ENCODE results near the gene MACROD2. TPM values are rescaled to one million over a fixed set of nuclear protein-coding genes. Genes with fewer than 3 reads are reported as not detected.

The MACROD2 gene
- total RNA-seq, 2 experiments from 2014 or later = not detected

- no peaks in the 10 kb centered on the region for H3K27me3 Mint-ChIP-seq
- no peaks in the 10 kb centered on the region for H3K36me3 Mint-ChIP-seq
- DNase-seq = no peak
- no peaks in the 10 kb centered on the region for H3K4me1 Mint-ChIP-seq (ENCODE audit: low read depth)
- ChIA-PET CTCF (no interaction called here), POLR2A (no interaction called here)
- intact Hi-C loops (cut with micrococcal nuclease) = no loop called here
- no peak overlapping the region for H3K27ac Mint-ChIP-seq
- H3K9me3 Mint-ChIP-seq = peaks cover 32% of the 10 kb centered on the region
- H3K4me3 Mint-ChIP-seq = no peak overlapping the region
Measured at GRCh38 chr20:14815340-14815739, 820.0 kb downstream of the MACROD2 start.

- POLR2A ChIA-PET = no interaction called here
- Mint-ChIP-seq H3K9me3 (peaks cover 27% of the 10 kb centered on the region), H3K36me3 (no peaks in the 10 kb centered on the region), H3K4me1 (ENCODE audit: low read depth) (no peaks in the 10 kb centered on the region), H3K27ac (no peak overlapping the region), H3K4me3 (no peak overlapping the region), H3K27me3 (no peaks in the 10 kb centered on the region)
- intact Hi-C loops (cut with micrococcal nuclease) = no loop called here
- DNase-seq = no peak
- CTCF ChIA-PET = no interaction called here
Measured at GRCh38 chr20:14816471-14816870, 821.2 kb downstream of the MACROD2 start.

- POLR2A ChIA-PET = no interaction called here
- intact Hi-C loops (cut with micrococcal nuclease) = no loop called here
- Mint-ChIP-seq H3K9me3 (peaks cover 23% of the 10 kb centered on the region), H3K4me3 (no peak overlapping the region), H3K36me3 (no peaks in the 10 kb centered on the region), H3K27me3 (no peaks in the 10 kb centered on the region), H3K4me1 (ENCODE audit: low read depth) (no peaks in the 10 kb centered on the region), H3K27ac (no peak overlapping the region)
- CTCF ChIA-PET = no interaction called here
- DNase-seq = no peak
Measured at GRCh38 chr20:14817101-14817500, 821.8 kb downstream of the MACROD2 start.

GRCh38 chr20:14820771-14821170 lies 825.5 kb downstream of the MACROD2 start:
- Mint-ChIP-seq H3K4me1 (ENCODE audit: low read depth) (no peaks in the 10 kb centered on the region), H3K4me3 (no peak overlapping the region), H3K27me3 (no peaks in the 10 kb centered on the region), H3K9me3 (peaks cover 19% of the 10 kb centered on the region), H3K27ac (no peak overlapping the region), H3K36me3 (no peaks in the 10 kb centered on the region)
- no peak for DNase-seq
- ChIA-PET POLR2A (no interaction called here), CTCF (interaction anchor here (0.6 kb wide), 1 partner anchor 39 kb away, joined by 3 read pairs; no protein-coding TSS in a partner anchor)
- intact Hi-C loops (cut with micrococcal nuclease) = no loop called here

GRCh38 chr20:14821251-14821650 lies 825.9 kb downstream of the MACROD2 start:
- ChIA-PET POLR2A (no interaction called here), CTCF (no interaction called here)
- Mint-ChIP-seq H3K4me1 (ENCODE audit: low read depth) (no peaks in the 10 kb centered on the region), H3K9me3 (peaks cover 19% of the 10 kb centered on the region), H3K27me3 (no peaks in the 10 kb centered on the region), H3K4me3 (no peak overlapping the region), H3K36me3 (no peaks in the 10 kb centered on the region), H3K27ac (no peak overlapping the region)
- no peak for DNase-seq
- intact Hi-C loops (cut with micrococcal nuclease) = no loop called here

GRCh38 chr20:14824996-14825395 lies 829.7 kb downstream of the MACROD2 start:
- H3K36me3 Mint-ChIP-seq = no peaks in the 10 kb centered on the region
- H3K4me1 Mint-ChIP-seq (ENCODE audit: low read depth) = no peaks in the 10 kb centered on the region
- no peaks in the 10 kb centered on the region for H3K27me3 Mint-ChIP-seq
- ChIA-PET POLR2A (no interaction called here), CTCF (no interaction called here)
- no peak overlapping the region for H3K4me3 Mint-ChIP-seq
- H3K9me3 Mint-ChIP-seq = peaks cover 16% of the 10 kb centered on the region
- no peak for DNase-seq
- H3K27ac Mint-ChIP-seq = no peak overlapping the region
- intact Hi-C loops (cut with micrococcal nuclease) = no loop called here

GRCh38 chr20:14826543-14827313 lies 831.4 kb downstream of the MACROD2 start:
- DNase-seq = no peak
- Mint-ChIP-seq H3K9me3 (peaks cover 11% of the 10 kb centered on the region), H3K36me3 (no peaks in the 10 kb centered on the region), H3K27me3 (no peaks in the 10 kb centered on the region), H3K4me1 (ENCODE audit: low read depth) (no peaks in the 10 kb centered on the region), H3K4me3 (no peak overlapping the region), H3K27ac (no peak overlapping the region)
- CTCF ChIA-PET = no interaction called here
- intact Hi-C loops (cut with micrococcal nuclease) = no loop called here
- POLR2A ChIA-PET = no interaction called here

GRCh38 chr20:14828459-14828858 lies 833.1 kb downstream of the MACROD2 start:
- Mint-ChIP-seq H3K27me3 (no peaks in the 10 kb centered on the region), H3K36me3 (no peaks in the 10 kb centered on the region), H3K4me3 (no peak overlapping the region), H3K27ac (no peak overlapping the region), H3K4me1 (ENCODE audit: low read depth) (no peaks in the 10 kb centered on the region), H3K9me3 (peaks cover 17% of the 10 kb centered on the region)
- CTCF ChIA-PET = no interaction called here
- no peak for DNase-seq
- POLR2A ChIA-PET = no interaction called here
- intact Hi-C loops (cut with micrococcal nuclease) = no loop called here

- POLR2A ChIA-PET = no interaction called here
Measured at GRCh38 chr20:14829906-14830305, 834.6 kb downstream of the MACROD2 start.

GRCh38 chr20:14830466-14830865 lies 835.1 kb downstream of the MACROD2 start:
- H3K27ac Mint-ChIP-seq = no peak overlapping the region
- no peaks in the 10 kb centered on the region for H3K4me1 Mint-ChIP-seq (ENCODE audit: low read depth)
- H3K36me3 Mint-ChIP-seq = no peaks in the 10 kb centered on the region
- H3K9me3 Mint-ChIP-seq = peaks cover 13% of the 10 kb centered on the region
- POLR2A ChIA-PET = no interaction called here
- DNase-seq = no peak
- intact Hi-C loops (cut with micrococcal nuclease) = no loop called here
- CTCF ChIA-PET = no interaction called here
- no peaks in the 10 kb centered on the region for H3K27me3 Mint-ChIP-seq
- no peak overlapping the region for H3K4me3 Mint-ChIP-seq

More at GRCh38 chr20:14829906-14830305, 834.6 kb downstream of the MACROD2 start:
- Mint-ChIP-seq H3K4me3 (no peak overlapping the region), H3K36me3 (no peaks in the 10 kb centered on the region), H3K4me1 (ENCODE audit: low read depth) (no peaks in the 10 kb centered on the region), H3K9me3 (peaks cover 13% of the 10 kb centered on the region), H3K27me3 (no peaks in the 10 kb centered on the region), H3K27ac (no peak overlapping the region)
- CTCF ChIA-PET = no interaction called here
- no peak for DNase-seq
- intact Hi-C loops (cut with micrococcal nuclease) = no loop called here

- CTCF ChIA-PET = no interaction called here
- Mint-ChIP-seq H3K27ac (no peak overlapping the region), H3K9me3 (peaks cover 15% of the 10 kb centered on the region), H3K4me3 (no peak overlapping the region), H3K27me3 (no peaks in the 10 kb centered on the region), H3K36me3 (no peaks in the 10 kb centered on the region), H3K4me1 (ENCODE audit: low read depth) (no peaks in the 10 kb centered on the region)
- no peak for DNase-seq
- POLR2A ChIA-PET = no interaction called here
- intact Hi-C loops (cut with micrococcal nuclease) = no loop called here
Measured at GRCh38 chr20:14830899-14831298, 835.6 kb downstream of the MACROD2 start.

GRCh38 chr20:14832630-14833029 lies 837.3 kb downstream of the MACROD2 start:
- Mint-ChIP-seq H3K4me3 (no peak overlapping the region), H3K27me3 (no peaks in the 10 kb centered on the region), H3K4me1 (ENCODE audit: low read depth) (no peaks in the 10 kb centered on the region), H3K27ac (no peak overlapping the region), H3K36me3 (no peaks in the 10 kb centered on the region), H3K9me3 (peaks cover 14% of the 10 kb centered on the region)
- POLR2A ChIA-PET = no interaction called here
- CTCF ChIA-PET = no interaction called here
- intact Hi-C loops (cut with micrococcal nuclease) = no loop called here
- no peak for DNase-seq
